Astrocyte (in vitro differentiated cells and primary cell): ENCODE measurements around the gene S1PR3. TPM values are rescaled to one million over a fixed set of nuclear protein-coding genes. Genes with fewer than 3 reads are reported as not detected.

Experiments
- DNase-seq: peaks from one replicate; pipeline ENCODE4 v3.0.0-alpha.2; 2010; ENCODE audit warnings: low read depth
- FAIRE-seq: peaks from 2 replicates; lab custom pipeline; 2011; peaks lifted over from hg19 to GRCh38; lab: Jason Lieb, UNC
- H2AFZ ChIP-seq: 2 replicates; pipeline ENCODE4 v1.6.0; 2012; ENCODE audit warnings: low read depth, low read length, inconsistent platforms
- H3K27ac ChIP-seq: 2 replicates; pipeline ENCODE4 v1.5.1; 2011; ENCODE audit warnings: low read depth, low read length, inconsistent platforms
- H3K27me3 ChIP-seq: 2 replicates; pipeline ENCODE4 v1.6.0; 2011; ENCODE audit warnings: low read length, inconsistent platforms; ENCODE audit not compliant: insufficient read depth
- H3K36me3 ChIP-seq: 2 replicates; pipeline ENCODE4 v1.5.1; 2011; ENCODE audit warnings: low read length, inconsistent platforms; ENCODE audit not compliant: insufficient read depth
- H3K4me1 ChIP-seq: 2 replicates; pipeline ENCODE4 v1.5.1; 2011; ENCODE audit warnings: low read length, inconsistent platforms; ENCODE audit not compliant: insufficient read depth
- H3K4me2 ChIP-seq: 2 replicates; pipeline ENCODE4 v1.6.0; 2012; ENCODE audit warnings: low read length, inconsistent platforms
- H3K4me3 ChIP-seq: 2 replicates; pipeline ENCODE4 v1.5.1; 2011; ENCODE audit warnings: low read depth, mild to moderate bottlenecking, low read length, inconsistent platforms; ENCODE audit not compliant: insufficient read depth
- H3K79me2 ChIP-seq: 2 replicates; pipeline ENCODE4 v1.6.0; 2012; ENCODE audit warnings: mild to moderate bottlenecking, low read length, inconsistent platforms; ENCODE audit not compliant: insufficient read depth
- H3K9ac ChIP-seq: 2 replicates; pipeline ENCODE4 v1.6.0; 2012; ENCODE audit warnings: mild to moderate bottlenecking, low read length, inconsistent platforms
- H3K9me3 ChIP-seq: 2 replicates; pipeline ENCODE4 v1.5.1; 2012; ENCODE audit warnings: low read depth, mild to moderate bottlenecking, low read length, inconsistent platforms; ENCODE audit not compliant: insufficient read depth
- H4K20me1 ChIP-seq: 2 replicates; pipeline ENCODE4 v1.6.0; 2012; ENCODE audit warnings: low read length, inconsistent platforms; ENCODE audit not compliant: insufficient read depth
- H3K27ac Mint-ChIP-seq: one replicate; pipeline ENCODE4 v1.8.0; 2021; ENCODE audit warnings: mild to moderate bottlenecking, mixed read lengths; ENCODE audit not compliant: unreplicated experiment
- H3K27me3 Mint-ChIP-seq: one replicate; pipeline ENCODE4 v1.8.0; 2021; ENCODE audit warnings: low read depth, mixed read lengths; ENCODE audit not compliant: unreplicated experiment
- H3K36me3 Mint-ChIP-seq: one replicate; pipeline ENCODE4 v1.8.0; 2021; ENCODE audit warnings: low read depth, mixed read lengths; ENCODE audit not compliant: unreplicated experiment
- H3K4me1 Mint-ChIP-seq: one replicate; pipeline ENCODE4 v1.8.0; 2021; ENCODE audit warnings: low read depth, mixed read lengths; ENCODE audit not compliant: unreplicated experiment
- H3K4me3 Mint-ChIP-seq: one replicate; pipeline ENCODE4 v1.8.0; 2021; ENCODE audit warnings: mild to moderate bottlenecking, moderate library complexity, mixed read lengths; ENCODE audit not compliant: unreplicated experiment
- H3K9me3 Mint-ChIP-seq: one replicate; pipeline ENCODE4 v1.8.0; 2021; ENCODE audit warnings: mild to moderate bottlenecking, mixed read lengths; ENCODE audit not compliant: unreplicated experiment
- EZH2 ChIP-seq: IDR thresholded peaks from 2 replicates; pipeline ENCODE4 v1.6.1; 2012; ENCODE audit warnings: mild to moderate bottlenecking, low read length, inconsistent platforms; ENCODE audit not compliant: insufficient read depth
- total RNA-seq: library from RNA; stranded (reverse); gene quantifications from 2 replicates; pipeline ENCODE4 v1.2.1, GENCODE V29; 2021
- TF ChIP-seq, protein P1 (sequence below): IDR thresholded peaks from 2 replicates; pipeline ENCODE4 v1.5.1; 2011; ENCODE audit warnings: low read depth, mild to moderate bottlenecking, inconsistent platforms, low read length, moderate library complexity; ENCODE audit not compliant: insufficient read depth

The S1PR3 gene
- total RNA-seq, 1 donor from 2014 or later = 24.6 TPM

DNA sequence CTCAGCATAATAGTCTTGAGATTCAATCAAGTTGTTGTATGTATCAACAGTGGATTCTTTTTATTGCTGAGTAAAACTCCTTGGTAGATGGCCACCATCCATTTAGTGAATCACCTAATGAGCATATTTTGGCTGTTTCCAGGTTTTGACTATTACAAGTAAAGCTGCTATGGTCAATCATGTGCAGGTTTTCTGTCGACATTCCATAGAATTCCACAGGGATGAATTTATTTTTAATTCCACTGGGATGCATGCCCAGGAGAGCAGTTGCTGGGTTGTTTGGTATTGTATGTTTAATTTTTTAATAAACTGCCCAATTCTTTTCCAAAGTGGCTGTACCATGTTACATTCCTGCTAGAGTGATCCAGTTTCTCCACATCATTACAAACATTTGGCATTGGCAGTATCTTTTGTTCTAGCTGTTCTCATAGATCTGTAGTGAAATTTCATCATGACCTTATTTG lies 10.5 kb upstream of the S1PR3 start:
- no peak overlapping the region for H3K4me3 ChIP-seq
- no peak overlapping the region for H2AFZ ChIP-seq
- no peaks in the 10 kb centered on the region for H3K36me3 Mint-ChIP-seq
- peak; percentile 84 for FAIRE-seq
- H3K79me2 ChIP-seq = no peaks in the 10 kb centered on the region
- no peaks in the 10 kb centered on the region for H3K9me3 Mint-ChIP-seq
- H3K27ac Mint-ChIP-seq = no peak overlapping the region
- no peak overlapping the region for H3K9ac ChIP-seq
- H3K4me2 ChIP-seq = no peak overlapping the region
- H3K27ac ChIP-seq = no peak overlapping the region
- no peaks in the 10 kb centered on the region for H3K4me1 Mint-ChIP-seq
- no peaks in the 10 kb centered on the region for H3K36me3 ChIP-seq
- no peaks in the 10 kb centered on the region for H3K4me1 ChIP-seq
- no peaks in the 10 kb centered on the region for H4K20me1 ChIP-seq
- no peaks in the 10 kb centered on the region for H3K27me3 ChIP-seq
- TF ChIP-seq EZH2 = no peak
- TF ChIP-seq, protein P1, sequence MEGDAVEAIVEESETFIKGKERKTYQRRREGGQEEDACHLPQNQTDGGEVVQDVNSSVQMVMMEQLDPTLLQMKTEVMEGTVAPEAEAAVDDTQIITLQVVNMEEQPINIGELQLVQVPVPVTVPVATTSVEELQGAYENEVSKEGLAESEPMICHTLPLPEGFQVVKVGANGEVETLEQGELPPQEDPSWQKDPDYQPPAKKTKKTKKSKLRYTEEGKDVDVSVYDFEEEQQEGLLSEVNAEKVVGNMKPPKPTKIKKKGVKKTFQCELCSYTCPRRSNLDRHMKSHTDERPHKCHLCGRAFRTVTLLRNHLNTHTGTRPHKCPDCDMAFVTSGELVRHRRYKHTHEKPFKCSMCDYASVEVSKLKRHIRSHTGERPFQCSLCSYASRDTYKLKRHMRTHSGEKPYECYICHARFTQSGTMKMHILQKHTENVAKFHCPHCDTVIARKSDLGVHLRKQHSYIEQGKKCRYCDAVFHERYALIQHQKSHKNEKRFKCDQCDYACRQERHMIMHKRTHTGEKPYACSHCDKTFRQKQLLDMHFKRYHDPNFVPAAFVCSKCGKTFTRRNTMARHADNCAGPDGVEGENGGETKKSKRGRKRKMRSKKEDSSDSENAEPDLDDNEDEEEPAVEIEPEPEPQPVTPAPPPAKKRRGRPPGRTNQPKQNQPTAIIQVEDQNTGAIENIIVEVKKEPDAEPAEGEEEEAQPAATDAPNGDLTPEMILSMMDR = no peak
- no peaks in the 10 kb centered on the region for H3K9me3 ChIP-seq
- H3K27me3 Mint-ChIP-seq = peaks cover 21% of the 10 kb centered on the region
- H3K4me3 Mint-ChIP-seq = no peak overlapping the region
- DNase-seq = peak; percentile 93

DNA sequence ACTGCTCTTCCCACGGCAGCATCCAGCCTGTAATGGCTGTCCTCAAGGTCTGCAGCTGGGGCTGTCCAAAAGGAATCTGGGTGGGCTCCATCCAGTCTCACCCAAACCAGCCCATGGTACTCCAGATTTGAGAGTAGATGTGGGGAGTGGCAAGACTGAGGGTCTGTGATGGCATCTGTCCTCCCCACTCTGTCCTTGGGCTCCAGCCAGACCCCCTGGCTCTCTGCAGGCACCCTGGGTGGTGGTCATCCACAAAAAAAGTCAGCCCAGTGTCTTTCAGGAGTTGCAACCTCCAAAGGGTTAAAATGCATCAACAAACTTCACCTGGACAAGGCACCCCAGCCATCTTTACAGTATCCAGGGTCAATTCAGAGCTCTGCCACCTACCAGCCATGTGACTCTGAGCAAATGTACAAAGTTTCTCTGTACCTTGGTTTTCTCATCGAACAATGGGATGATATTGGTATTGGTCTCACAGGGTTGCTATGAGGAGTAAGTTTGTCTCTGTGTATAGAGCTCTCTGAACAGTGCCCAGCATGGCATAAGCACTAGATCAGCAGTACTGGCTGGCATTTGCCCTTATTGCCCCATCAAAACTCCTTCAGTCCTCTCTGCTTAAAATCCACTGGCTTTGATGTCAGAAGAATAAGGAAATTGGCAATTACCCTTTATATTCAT lies 7.3 kb upstream of the S1PR3 start:
- H3K36me3 ChIP-seq = no peaks in the 10 kb centered on the region
- peaks cover 2% of the 10 kb centered on the region for H3K4me1 ChIP-seq
- peaks cover 1% of the 10 kb centered on the region for H3K4me1 Mint-ChIP-seq
- no peak overlapping the region for H3K9ac ChIP-seq
- no peaks in the 10 kb centered on the region for H3K27me3 ChIP-seq
- no peak overlapping the region for H3K4me2 ChIP-seq
- no peak overlapping the region for H3K4me3 Mint-ChIP-seq
- H3K9me3 ChIP-seq = no peaks in the 10 kb centered on the region
- H3K36me3 Mint-ChIP-seq = no peaks in the 10 kb centered on the region
- no peak for TF ChIP-seq EZH2
- TF ChIP-seq, protein P1 = no peak
- no peak overlapping the region for H3K27ac ChIP-seq
- no peak overlapping the region for H3K4me3 ChIP-seq
- FAIRE-seq (no peak), DNase-seq (no peak)
- H4K20me1 ChIP-seq = no peaks in the 10 kb centered on the region
- H3K27me3 Mint-ChIP-seq = peaks cover 10% of the 10 kb centered on the region
- H3K9me3 Mint-ChIP-seq = peaks cover 5% of the 10 kb centered on the region
- no peaks in the 10 kb centered on the region for H3K79me2 ChIP-seq
- H3K27ac Mint-ChIP-seq = no peak overlapping the region
- H2AFZ ChIP-seq = no peak overlapping the region

DNA sequence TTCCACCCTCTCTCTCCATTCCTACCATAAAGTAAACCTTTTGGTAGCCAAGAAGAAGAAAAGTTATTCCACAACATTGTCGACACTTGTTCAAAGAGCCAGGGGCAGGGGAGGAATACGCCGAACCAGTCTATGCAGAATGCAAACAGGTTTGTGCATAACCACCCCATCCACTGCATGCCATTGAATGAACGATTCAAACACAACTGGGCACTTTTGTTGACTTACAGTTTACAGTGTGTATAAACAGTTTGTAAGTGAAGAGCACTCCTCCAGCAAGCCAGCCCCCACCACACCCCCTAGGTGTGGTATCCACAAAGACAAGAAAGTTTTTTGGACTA lies 6.8 kb upstream of the S1PR3 start:
- Histone ChIP-seq H2AFZ (no peak overlapping the region), H3K27me3 (no peaks in the 10 kb centered on the region), H3K4me1 (peaks cover 7% of the 10 kb centered on the region), H3K27ac (no peak overlapping the region), H3K9me3 (no peaks in the 10 kb centered on the region), H4K20me1 (no peaks in the 10 kb centered on the region), H3K4me2 (no peak overlapping the region), H3K36me3 (no peaks in the 10 kb centered on the region), H3K9ac (no peak overlapping the region), H3K4me3 (no peak overlapping the region), H3K79me2 (no peaks in the 10 kb centered on the region)
- TF ChIP-seq, protein P1 = no peak
- no peak for TF ChIP-seq EZH2
- FAIRE-seq (no peak), DNase-seq (no peak)
- Mint-ChIP-seq H3K36me3 (no peaks in the 10 kb centered on the region), H3K4me1 (peaks cover 5% of the 10 kb centered on the region), H3K4me3 (no peak overlapping the region), H3K9me3 (peaks cover 5% of the 10 kb centered on the region), H3K27ac (no peak overlapping the region), H3K27me3 (peaks cover 10% of the 10 kb centered on the region)
